H1 (cell line): ENCODE data around the gene RCBTB2. TPM values are rescaled to one million over a fixed set of nuclear protein-coding genes. Genes with fewer than 3 reads are reported as not detected.

ENCODE experiments used
- CTCF ChIA-PET: fragments of 300-600 bp; sonication (Branson Sonifier 250); formaldehyde crosslinking; loops from one replicate; lab custom pipeline; 2021; ENCODE audit not compliant: partially characterized antibody; lab: Charles Lee
- POLR2A ChIA-PET: fragments of 300-600 bp; sonication (Branson Sonifier 250); formaldehyde crosslinking; loops from one replicate; lab custom pipeline; 2021; ENCODE audit warnings: inconsistent platforms; ENCODE audit not compliant: partially characterized antibody; lab: Charles Lee
- DNase-seq, 2 experiments: peaks; one replicate each; pipeline versions ENCODE4 v3.0.0 to v3.0.0-alpha.2; 2010 to 2022; ENCODE audit warnings: low spot score in 2 of 2, low read depth in 1 of 2, mixed read lengths in 1 of 2
- FAIRE-seq: peaks from 2 replicates; lab custom pipeline; 2011; peaks lifted over from hg19 to GRCh38; lab: Jason Lieb, UNC
- H2AFZ ChIP-seq: 2 replicates; pipeline ENCODE4 v1.8.1; 2012; ENCODE audit warnings: low read length, inconsistent platforms
- H2AK5ac ChIP-seq: 2 replicates; pipeline ENCODE4 v1.6.1; 2013; ENCODE audit warnings: low read depth, low read length
- H2BK120ac ChIP-seq: replicated peaks from 2 replicates; pipeline ENCODE3; 2013; ENCODE audit warnings: low read depth, low read length, inconsistent platforms
- H2BK12ac ChIP-seq: 2 replicates; pipeline ENCODE4 v1.6.1; 2013; ENCODE audit warnings: low read depth, low read length
- H2BK15ac ChIP-seq: 2 replicates; pipeline ENCODE4 v1.6.1; 2013; ENCODE audit warnings: low read length
- H2BK20ac ChIP-seq: 2 replicates; pipeline ENCODE4 v1.6.1; 2013; ENCODE audit warnings: low read length
- H2BK5ac ChIP-seq: 2 replicates; pipeline ENCODE4 v1.6.1; 2013; ENCODE audit warnings: low read depth, low read length
- H3K14ac ChIP-seq: 2 replicates; pipeline ENCODE4 v1.6.1; 2013; ENCODE audit warnings: inconsistent platforms; ENCODE audit not compliant: insufficient read length
- H3K18ac ChIP-seq: 2 replicates; pipeline ENCODE4 v1.6.1; 2013; ENCODE audit warnings: low read length; ENCODE audit errors: extremely low read depth
- H3K23ac ChIP-seq: 2 replicates; pipeline ENCODE4 v1.6.1; 2013; ENCODE audit warnings: inconsistent platforms; ENCODE audit not compliant: insufficient read length
- H3K23me2 ChIP-seq: 2 replicates; pipeline ENCODE4 v1.6.1; 2013; ENCODE audit warnings: low read depth, low read length
- H3K27ac ChIP-seq: 2 replicates; pipeline ENCODE4 v1.6.1; 2011; ENCODE audit warnings: low read depth, low read length, inconsistent platforms
- H3K27me3 ChIP-seq, 4 experiments: replicated peaks in 1 of 4; 1 replicate in 1 of 4; 2 replicates in 3 of 4; pipeline versions ENCODE4 v1.6.1 to v1.8.1; 2011 to 2013; ENCODE audit warnings: low read length in 3 of 4, mild to moderate bottlenecking in 3 of 4, inconsistent platforms in 2 of 4, mixed read lengths in 2 of 4, moderate library complexity in 1 of 4; ENCODE audit not compliant: control insufficient read depth in 3 of 4, insufficient read depth in 3 of 4; ENCODE audit errors: extremely low read depth in 1 of 4
- H3K36me3 ChIP-seq, 4 experiments: 2 replicates each; pipeline versions ENCODE4 v1.6.1 to v1.8.1; 2011 to 2013; ENCODE audit warnings: mild to moderate bottlenecking in 4 of 4, low read length in 3 of 4, moderate library complexity in 2 of 4, control low read depth in 1 of 4, inconsistent platforms in 1 of 4; ENCODE audit not compliant: insufficient read depth in 4 of 4, control insufficient read depth in 2 of 4
- H3K4ac ChIP-seq: replicated peaks from 2 replicates; pipeline ENCODE3; 2013; ENCODE audit warnings: low read length, low read depth, mixed read lengths, inconsistent platforms; ENCODE audit not compliant: insufficient read length
- H3K4me1 ChIP-seq, 4 experiments: replicated peaks in 1 of 4; 1 replicate in 1 of 4; 2 replicates in 3 of 4; pipeline versions ENCODE4 v1.6.1 to v1.8.1; 2011 to 2013; ENCODE audit warnings: low read length in 3 of 4, inconsistent platforms in 2 of 4, mixed read lengths in 1 of 4; ENCODE audit not compliant: insufficient read depth in 4 of 4, control insufficient read depth in 3 of 4
- H3K4me2 ChIP-seq, 2 experiments: 2 replicates each; pipeline versions ENCODE4 v1.6.1 to v1.8.1; 2011 to 2013; ENCODE audit warnings: low read depth in 2 of 2, low read length in 2 of 2, control low read depth in 1 of 2, inconsistent platforms in 1 of 2, mild to moderate bottlenecking in 1 of 2; ENCODE audit not compliant: insufficient read depth in 1 of 2
- H3K4me3 ChIP-seq, 4 experiments: fragments of 200-600, 300-600 bp in 1 of 4; sonication (generic), shearing (Covaris generic), sonication (Bioruptor Twin) in 1 of 4; 2 replicates each; pipeline versions ENCODE4 v1.5.1 to v1.8.1; 2011 to 2016; ENCODE audit warnings: low read length in 4 of 4, low read depth in 3 of 4, control low read depth in 2 of 4, inconsistent platforms in 2 of 4, mild to moderate bottlenecking in 2 of 4, mixed read lengths in 1 of 4, moderate library complexity in 1 of 4; ENCODE audit not compliant: insufficient read depth in 2 of 4; ENCODE audit errors: extremely low read depth in 1 of 4
- H3K56ac ChIP-seq: replicated peaks from 2 replicates; pipeline ENCODE3; 2013; ENCODE audit warnings: low read depth, mild to moderate bottlenecking, mixed read lengths, low read length, inconsistent platforms; ENCODE audit not compliant: insufficient read length
- H3K79me1 ChIP-seq: 2 replicates; pipeline ENCODE4 v1.6.1; 2013; ENCODE audit warnings: low read depth, low read length, control low read depth
- H3K79me2 ChIP-seq, 2 experiments: 2 replicates each; pipeline versions ENCODE4 v1.6.1 to v1.8.1; 2012 to 2013; ENCODE audit warnings: low read length in 2 of 2, mild to moderate bottlenecking in 2 of 2, inconsistent platforms in 1 of 2; ENCODE audit not compliant: insufficient read depth in 2 of 2, control insufficient read depth in 1 of 2
- H3K9ac ChIP-seq, 4 experiments: replicated peaks in 1 of 4; 1 replicate in 1 of 4; 2 replicates in 3 of 4; pipeline versions ENCODE4 v1.6.1 to v1.8.1; 2011 to 2013; ENCODE audit warnings: low read depth in 3 of 4, low read length in 3 of 4, control low read depth in 2 of 4, mild to moderate bottlenecking in 2 of 4, moderate library complexity in 2 of 4, inconsistent platforms in 1 of 4; ENCODE audit errors: extremely low read depth in 1 of 4
- H3K9me3 ChIP-seq, 2 experiments: 2 replicates each; pipeline versions ENCODE4 v1.6.1 to v1.8.1; 2012 to 2013; ENCODE audit warnings: mild to moderate bottlenecking in 2 of 2, moderate library complexity in 2 of 2, control low read depth in 1 of 2, inconsistent platforms in 1 of 2, low read depth in 1 of 2, low read length in 1 of 2, mixed read lengths in 1 of 2; ENCODE audit not compliant: insufficient read depth in 2 of 2
- H4K20me1 ChIP-seq, 2 experiments: replicated peaks in 1 of 2; 2 replicates each; pipeline versions ENCODE3 to v1.8.1; 2011 to 2013; ENCODE audit warnings: inconsistent platforms in 2 of 2, low read length in 2 of 2, mild to moderate bottlenecking in 1 of 2; ENCODE audit not compliant: insufficient read depth in 2 of 2, control insufficient read depth in 1 of 2
- H4K5ac ChIP-seq: 2 replicates; pipeline ENCODE4 v1.6.1; 2013; ENCODE audit warnings: low read length, low read depth, mixed read lengths, inconsistent platforms; ENCODE audit not compliant: insufficient read length
- H4K8ac ChIP-seq: 2 replicates; pipeline ENCODE4 v1.8.0; 2013; ENCODE audit warnings: mild to moderate bottlenecking, moderate library complexity, low read length, inconsistent platforms; ENCODE audit not compliant: insufficient read depth; ENCODE audit errors: extremely low read depth
- H4K91ac ChIP-seq: replicated peaks from 2 replicates; pipeline ENCODE3; 2013; ENCODE audit warnings: low read length, mixed read lengths, inconsistent platforms; ENCODE audit not compliant: insufficient read length
- POLR2AphosphoS5 ChIP-seq: IDR thresholded peaks from 2 replicates; pipeline ENCODE4 v1.6.1; 2011; ENCODE audit warnings: low read depth, low read length
- RBBP5 ChIP-seq: IDR thresholded peaks from 2 replicates; pipeline ENCODE4 v1.7.1; 2012; ENCODE audit warnings: low read depth, mild to moderate bottlenecking, inconsistent platforms, low read length, moderate library complexity, borderline replicate concordance
- SUZ12 ChIP-seq: fragments of 200-600 bp; sonication (generic); IDR thresholded peaks from 2 replicates; pipeline ENCODE4 v1.6.1; 2012; ENCODE audit warnings: mild to moderate bottlenecking, inconsistent platforms, low read length, moderate library complexity, mixed read lengths
- TAF1 ChIP-seq: IDR thresholded peaks from 2 replicates; pipeline ENCODE4 v1.6.1; 2011; ENCODE audit warnings: mild to moderate bottlenecking, low read depth, low read length
- WGBS, 2 experiments: shearing (Covaris generic) in 1 of 2; methylation state at CpG; one replicate each; pipeline versions ENCODE4 v1.1.6 to v1.1.7; 2013 to 2015; ENCODE audit warnings: low lambda C conversion rate in 2 of 2, mixed read lengths in 2 of 2, inconsistent platforms in 1 of 2, low coverage in 1 of 2, missing lambda C conversion rate in 1 of 2; ENCODE audit not compliant: insufficient replicate concordance in 2 of 2, insufficient coverage in 1 of 2, insufficient read length in 1 of 2; ENCODE audit errors: extremely low coverage in 1 of 2, missing lambda C conversion rate in 1 of 2; 5-methylcytosine and 5-hydroxymethylcytosine counted together
- polyA plus RNA-seq, 7 experiments: library from polyadenylated mRNA; depleted of rRNA in 3 of 7; stranded (reverse) in 5 of 7; unstranded in 2 of 7; fragments of >200 nt in 5 of 7; fragments of 200-250 nt in 2 of 7; gene quantifications; 1 replicate in 5 of 7; 2 replicates in 1 of 7; 4 replicates in 1 of 7; pipeline versions ENCODE4 v1.2.1 to v1.2.3, GENCODE V29; 2011 to 2013; ENCODE audit warnings: missing spikeins in 2 of 7, mixed read lengths in 2 of 7
- total RNA-seq: library from RNA; stranded (reverse); fragmentation: NEBNext Ultra II Directional; extraction: Animal tissue kit (Norgen Biotek cat#: 25700); gene quantifications from 2 replicates; pipeline ENCODE4 v1.2.1, GENCODE V29; 2021

RCBTB2 gene
- total and polyA plus RNA-seq, 2 of the 8 experiments (the other 6 are each of a cell fraction or from before 2014, with no cell fraction given), result 5.2 to 8.4 TPM

DNA sequence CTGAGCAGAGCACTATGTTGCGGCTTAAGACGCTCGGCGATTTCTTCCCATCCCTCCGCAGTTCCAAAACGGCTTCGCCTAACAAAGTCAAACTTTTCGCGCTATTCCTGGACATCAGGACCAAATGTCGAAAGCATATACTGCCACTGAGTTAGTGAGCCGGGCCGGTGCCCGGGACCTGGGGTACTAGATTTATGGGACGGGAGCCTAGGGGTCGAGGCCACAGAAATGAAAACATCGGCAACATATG, 699 bp downstream of the RCBTB2 start:
- TF ChIP-seq RBBP5 (no peak), TAF1 (no peak), SUZ12 (no peak), POLR2AphosphoS5 (no peak)
- Histone ChIP-seq H2BK20ac (no peak overlapping the region), H3K4me1 (peaks cover 0 to 6% (median 4%) of the 10 kb centered on the region in 4 experiments; a peak in 4 of 7 replicates), H2BK120ac (no peak overlapping the region), H3K14ac (no peak overlapping the region), H3K4ac (peak overlapping the region; percentile 87), H3K79me1 (no peaks in the 10 kb centered on the region), H3K23ac (no peak overlapping the region), H3K23me2 (peaks cover 2% of the 10 kb centered on the region), H2BK15ac (no peak overlapping the region), H3K18ac (peak overlapping the region; percentile 96), H2AK5ac (no peak overlapping the region), H3K4me3 (peak overlapping the region; percentile 55 to 88 (median 84)), H4K8ac (peak overlapping the region; percentile 96; the same call in 1 of the 2 replicates), H2BK12ac (no peak overlapping the region), H4K20me1 (no peaks in the 10 kb centered on the region), H2AFZ (peak overlapping the region; percentile 97), H3K36me3 (no peaks in the 10 kb centered on the region), H4K5ac (peak overlapping the region; percentile 100), H3K9ac (peak overlapping the region in 3 of 4 experiments; percentile 86 to 95 (median 90); a peak in 6 of 7 replicates), H3K9me3 (no peaks in the 10 kb centered on the region), H3K27me3 (no peaks in the 10 kb centered on the region), H3K56ac (peak overlapping the region; percentile 85), H4K91ac (peak overlapping the region; percentile 89), H2BK5ac (peak overlapping the region; percentile 63; the same call in 1 of the 2 replicates), H3K27ac (peak overlapping the region; percentile 87), H3K4me2 (peak overlapping the region; percentile 88 to 93), H3K79me2 (peaks cover 0 to 28% of the 10 kb centered on the region in 2 experiments; a peak in 2 of 4 replicates)
- ChIA-PET CTCF (no interaction called here), POLR2A (interaction anchor here (0.8 to 1.4 kb wide), 6 partner anchors 10 to 495 kb away, joined by 3 to 6 read pairs (median 3); partner anchors contain the start of gene NUDT15)
- FAIRE-seq, result no peak
- DNase-seq, result no peak
- 15% methylated on average over 16 of the region's 16 CpGs; no CpG with 5 or more reads in 1 of the 2 experiments for WGBS, 2 experiments
